ENCODE results near the gene RNU1-3. TPM values are rescaled to one million over a fixed set of nuclear protein-coding genes. Genes with fewer than 3 reads are reported as not detected.
"Not testable (repeated sequence)": the region's sequence is repeated elsewhere in the genome, so short reads cannot be mapped to it uniquely, and the experiment has no call there.

The RNU1-3 gene
- total RNA-seq: under 1 TPM; under 0.01 TPM

DNA sequence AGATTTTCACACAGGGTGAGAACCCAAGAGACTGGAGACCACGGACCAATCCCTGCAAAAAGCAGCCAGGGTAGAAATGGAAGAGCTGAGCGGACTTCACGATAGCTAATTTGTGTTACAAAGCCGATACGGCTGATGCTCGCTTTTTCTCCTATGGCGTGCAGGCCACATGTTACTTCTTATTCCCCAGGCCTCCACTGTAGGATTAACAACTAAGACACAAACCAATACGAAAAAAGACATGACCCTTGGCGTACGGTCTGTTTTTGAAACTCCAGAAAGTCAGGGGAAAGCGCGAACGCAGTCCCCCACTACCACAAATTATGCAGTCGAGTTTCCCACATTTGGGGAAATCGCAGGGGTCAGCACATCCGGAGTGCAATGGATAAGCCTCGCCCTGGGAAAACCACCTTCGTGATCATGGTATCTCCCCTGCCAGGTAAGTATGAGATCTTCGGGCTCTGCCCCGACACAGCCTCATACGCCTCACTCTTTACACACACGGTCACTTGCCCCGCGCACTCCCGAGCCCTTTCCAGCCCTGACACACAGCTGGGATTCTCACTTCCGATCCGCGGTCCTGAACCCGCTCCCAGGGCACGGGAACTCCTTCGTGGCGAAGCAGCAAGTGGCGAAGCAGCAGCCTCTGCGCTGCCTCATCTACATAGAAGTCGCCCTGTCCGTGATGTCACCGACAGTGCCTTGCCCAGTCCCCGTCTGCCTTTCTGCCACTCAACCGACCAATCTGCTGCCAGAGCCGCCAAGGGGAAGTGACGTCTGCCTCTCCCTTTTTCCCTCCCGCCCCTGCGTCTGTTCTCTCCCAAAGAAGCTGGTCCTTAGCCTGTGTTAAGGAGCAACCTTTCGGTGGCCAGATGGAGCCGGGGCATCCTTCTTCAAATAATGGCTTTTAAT, at the start of gene RNU1-3:
Gene RNU1-3, minus strand, starts transcription at position 447 of the 912 bp plus-strand sequence.
- TF ChIP-seq, protein P1, sequence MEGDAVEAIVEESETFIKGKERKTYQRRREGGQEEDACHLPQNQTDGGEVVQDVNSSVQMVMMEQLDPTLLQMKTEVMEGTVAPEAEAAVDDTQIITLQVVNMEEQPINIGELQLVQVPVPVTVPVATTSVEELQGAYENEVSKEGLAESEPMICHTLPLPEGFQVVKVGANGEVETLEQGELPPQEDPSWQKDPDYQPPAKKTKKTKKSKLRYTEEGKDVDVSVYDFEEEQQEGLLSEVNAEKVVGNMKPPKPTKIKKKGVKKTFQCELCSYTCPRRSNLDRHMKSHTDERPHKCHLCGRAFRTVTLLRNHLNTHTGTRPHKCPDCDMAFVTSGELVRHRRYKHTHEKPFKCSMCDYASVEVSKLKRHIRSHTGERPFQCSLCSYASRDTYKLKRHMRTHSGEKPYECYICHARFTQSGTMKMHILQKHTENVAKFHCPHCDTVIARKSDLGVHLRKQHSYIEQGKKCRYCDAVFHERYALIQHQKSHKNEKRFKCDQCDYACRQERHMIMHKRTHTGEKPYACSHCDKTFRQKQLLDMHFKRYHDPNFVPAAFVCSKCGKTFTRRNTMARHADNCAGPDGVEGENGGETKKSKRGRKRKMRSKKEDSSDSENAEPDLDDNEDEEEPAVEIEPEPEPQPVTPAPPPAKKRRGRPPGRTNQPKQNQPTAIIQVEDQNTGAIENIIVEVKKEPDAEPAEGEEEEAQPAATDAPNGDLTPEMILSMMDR (IDR thresholded peaks at IDR 0.05; ENCODE audit: low read depth): not testable (repeated sequence)

DNA sequence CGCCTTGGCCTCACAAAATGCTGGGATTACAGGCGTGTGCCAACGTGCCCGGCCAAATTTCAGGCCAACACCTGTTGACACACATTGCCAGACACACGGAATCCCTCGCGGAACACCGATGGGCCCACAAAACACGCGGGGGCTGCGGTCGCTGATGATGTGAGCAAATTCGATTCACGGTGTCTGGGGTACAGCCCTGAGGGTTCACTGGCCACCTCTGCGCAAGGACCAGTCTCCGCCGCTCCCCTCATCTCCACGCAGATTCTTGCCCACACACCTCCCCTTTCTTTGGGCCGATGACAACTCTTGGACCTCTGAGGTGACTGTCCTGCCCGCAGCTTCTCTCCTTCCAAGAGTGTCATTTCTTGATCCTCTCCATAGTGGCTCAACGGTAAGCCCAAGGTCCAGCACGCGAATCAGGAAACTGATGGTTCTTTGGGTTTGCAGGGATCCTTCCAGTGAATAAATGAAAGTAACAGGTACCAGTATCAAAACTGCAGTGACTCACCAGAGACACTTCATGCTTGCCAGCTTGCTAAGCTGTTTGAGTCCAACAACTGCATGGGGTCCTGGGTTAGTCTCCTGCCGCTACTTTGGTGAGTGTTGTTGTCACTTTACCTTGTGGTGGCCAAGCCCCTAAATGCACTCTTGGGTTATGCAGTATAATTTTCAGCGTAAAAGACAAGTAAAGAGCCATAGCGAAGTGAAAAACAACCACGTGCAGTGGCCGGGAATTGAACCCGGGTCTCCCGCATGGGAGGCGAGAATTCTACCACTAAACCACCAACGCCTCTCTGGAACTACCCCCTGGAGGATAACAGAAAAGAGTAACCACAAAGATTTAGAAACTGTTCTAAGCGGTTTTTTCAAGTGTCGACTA, 11.0 kb upstream of the RNU1-3 start:
- TF ChIP-seq, protein P1 (IDR thresholded peaks at IDR 0.05; ENCODE audit: low read depth): no peak

DNA sequence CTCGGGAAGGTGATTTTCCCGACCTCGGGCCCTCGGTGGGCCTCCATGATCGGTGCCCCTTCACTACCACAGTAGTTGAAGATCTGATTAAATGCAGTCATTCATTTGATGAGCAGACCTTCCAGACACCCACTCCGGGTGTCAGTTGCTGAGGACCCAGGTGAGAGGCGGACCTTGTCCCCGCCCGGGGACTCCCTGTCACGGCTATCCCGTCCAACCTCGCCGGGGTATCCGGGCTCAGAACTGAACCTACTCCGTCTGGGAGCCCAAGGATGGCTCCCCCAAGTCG, 22.6 kb downstream of the RNU1-3 start:
- TF ChIP-seq, protein P1 (IDR thresholded peaks at IDR 0.05; ENCODE audit: low read depth): no peak

DNA sequence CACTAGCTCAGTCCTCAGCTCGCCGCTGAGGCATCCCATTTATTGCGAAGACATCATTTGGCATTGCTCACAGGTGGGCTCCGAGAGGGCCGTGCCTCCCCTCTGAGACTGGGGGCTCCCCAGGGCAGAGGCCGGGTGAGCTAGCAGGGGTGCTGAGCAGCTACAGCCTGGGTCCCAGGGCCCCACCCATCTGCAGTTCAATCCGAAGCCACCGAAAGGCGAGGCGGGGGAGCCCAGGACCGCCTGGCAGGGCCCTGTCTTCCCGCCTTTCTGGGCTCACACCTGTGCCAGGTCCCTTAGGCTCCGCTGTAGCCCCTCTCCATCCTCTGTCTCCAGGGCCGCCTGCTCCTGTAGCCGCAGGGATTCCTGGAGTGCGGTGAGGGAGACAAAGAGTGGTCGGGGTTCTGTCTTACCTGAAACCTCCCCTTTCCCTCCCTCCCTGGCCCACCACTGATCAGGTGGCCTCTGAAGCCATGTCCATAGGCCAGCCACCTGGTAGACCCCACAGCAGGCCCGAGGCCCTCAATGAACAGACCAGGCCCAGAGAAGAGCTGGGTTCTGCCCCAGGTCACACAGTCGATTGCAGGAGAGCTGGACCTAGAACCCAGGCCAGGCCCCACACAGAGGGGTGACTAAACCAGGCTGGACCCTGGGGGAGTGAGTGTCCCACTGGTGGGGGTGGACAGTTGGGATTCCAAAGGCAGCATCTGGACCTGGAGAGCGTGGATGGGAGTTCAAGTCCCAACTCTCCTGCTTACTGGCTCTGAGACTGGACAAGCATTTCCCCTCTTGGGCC, 35.3 kb downstream of the RNU1-3 start:
- TF ChIP-seq, protein P1 (IDR thresholded peaks at IDR 0.05; ENCODE audit: low read depth): no peak

DNA sequence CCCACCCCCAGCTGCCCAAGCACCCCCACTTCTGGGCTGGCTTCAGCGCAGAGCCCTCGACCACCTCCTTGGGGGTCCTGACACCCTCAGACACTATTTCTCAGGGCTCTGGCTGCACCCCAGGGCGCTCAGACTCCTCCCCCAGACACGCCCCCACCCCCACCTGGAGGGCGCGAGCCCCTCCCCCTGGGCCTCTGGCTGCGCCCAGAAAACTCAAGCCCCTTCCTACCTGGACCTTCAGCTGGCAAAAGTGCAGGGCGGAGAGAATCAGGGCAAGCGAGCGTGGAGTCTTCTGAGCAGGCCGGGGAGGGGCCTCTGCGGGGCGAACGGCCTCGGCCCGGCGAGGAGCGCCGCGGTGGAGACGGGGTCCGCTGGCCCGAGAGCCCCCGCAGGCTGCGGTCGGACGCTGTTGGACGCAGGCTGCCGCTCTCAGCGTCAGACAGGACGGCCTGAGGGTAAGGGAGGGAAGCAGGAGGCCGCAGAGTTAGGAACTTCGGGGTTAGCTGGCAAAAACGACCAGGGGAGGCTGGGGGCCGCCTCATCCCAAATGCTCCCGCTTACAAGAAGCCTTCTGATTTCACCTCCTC, 36.0 kb downstream of the RNU1-3 start:
- TF ChIP-seq, protein P1 (IDR thresholded peaks at IDR 0.05; ENCODE audit: low read depth): no peak

DNA sequence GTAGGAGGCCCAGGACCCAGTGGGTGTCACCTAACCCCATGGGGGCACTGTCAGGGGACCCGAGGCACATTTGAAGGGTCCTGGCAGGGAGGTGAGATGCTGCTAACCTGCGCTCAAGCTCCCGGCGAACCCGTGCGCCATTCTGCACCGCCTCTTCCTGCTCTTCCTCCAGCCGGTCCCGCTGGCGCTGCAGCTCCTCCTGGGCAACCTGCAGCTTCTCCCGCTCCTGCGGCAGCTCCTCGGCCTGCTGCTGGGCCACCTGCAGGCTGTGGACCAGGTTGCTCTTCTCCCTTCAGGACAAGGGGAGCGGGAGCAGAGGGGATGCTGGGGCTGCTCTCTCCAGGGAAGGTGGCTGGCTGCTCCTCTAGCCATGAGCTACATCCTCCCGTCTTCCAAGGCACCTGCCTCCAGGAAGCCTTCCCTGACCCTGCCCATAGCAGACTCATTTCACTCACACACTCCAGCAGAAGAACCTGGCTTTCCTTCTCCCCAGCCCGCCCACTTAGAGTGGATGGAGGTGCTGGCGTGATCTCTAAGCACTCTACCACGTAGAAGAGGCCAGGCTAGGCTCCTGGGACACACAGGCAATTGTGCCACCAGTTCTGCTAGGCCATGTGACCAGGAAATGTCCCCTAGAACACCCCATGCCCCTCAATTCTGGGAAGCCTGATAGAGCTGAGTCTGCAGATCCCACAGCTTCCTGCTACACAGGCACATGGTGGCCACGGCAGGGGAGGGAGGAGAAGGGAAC, 38.2 kb downstream of the RNU1-3 start:
- TF ChIP-seq, protein P1 (IDR thresholded peaks at IDR 0.05; ENCODE audit: low read depth): no peak
